Stimulated activated CD4-positive, alpha-beta T cell treated with anti-CD3 and anti-CD28 coated beads, Interleukin-12 subunit alpha, Interleukin-12 subunit beta, amount 100 ng/mL, for 4 hours (primary cell): ENCODE results near the gene AK8.
A peak's percentile ranks its signal among the peaks of the same experiment; 100 is the strongest.

Experiments used
- DNase-seq: peaks from one replicate; pipeline ENCODE4 v3.0.0-alpha.2; 2020

Gene AK8

GRCh38 chr9:132824951-132825350 lies 53.1 kb downstream of the AK8 start:
- no peak for DNase-seq

DNA sequence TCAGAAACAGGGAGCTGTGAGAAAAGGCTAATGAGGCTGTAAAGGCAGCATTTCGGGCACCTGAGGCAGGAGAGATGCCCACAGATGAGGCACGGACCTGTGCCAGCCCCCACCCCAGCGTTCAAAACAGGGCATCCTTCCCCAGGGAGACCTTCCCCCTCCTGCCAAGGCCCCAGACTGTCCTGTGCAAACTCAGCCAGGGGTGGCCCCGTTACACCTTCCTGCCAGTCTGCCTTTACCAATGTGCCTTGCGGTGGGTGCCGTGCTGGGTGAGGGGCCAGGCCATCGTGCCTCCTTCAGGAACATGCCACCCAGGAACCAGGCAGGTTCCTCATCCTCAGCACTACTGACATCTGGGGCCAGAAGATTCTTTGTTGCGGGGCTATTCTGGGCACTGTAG lies 53.9 kb downstream of the AK8 start:
- no peak for DNase-seq

DNA sequence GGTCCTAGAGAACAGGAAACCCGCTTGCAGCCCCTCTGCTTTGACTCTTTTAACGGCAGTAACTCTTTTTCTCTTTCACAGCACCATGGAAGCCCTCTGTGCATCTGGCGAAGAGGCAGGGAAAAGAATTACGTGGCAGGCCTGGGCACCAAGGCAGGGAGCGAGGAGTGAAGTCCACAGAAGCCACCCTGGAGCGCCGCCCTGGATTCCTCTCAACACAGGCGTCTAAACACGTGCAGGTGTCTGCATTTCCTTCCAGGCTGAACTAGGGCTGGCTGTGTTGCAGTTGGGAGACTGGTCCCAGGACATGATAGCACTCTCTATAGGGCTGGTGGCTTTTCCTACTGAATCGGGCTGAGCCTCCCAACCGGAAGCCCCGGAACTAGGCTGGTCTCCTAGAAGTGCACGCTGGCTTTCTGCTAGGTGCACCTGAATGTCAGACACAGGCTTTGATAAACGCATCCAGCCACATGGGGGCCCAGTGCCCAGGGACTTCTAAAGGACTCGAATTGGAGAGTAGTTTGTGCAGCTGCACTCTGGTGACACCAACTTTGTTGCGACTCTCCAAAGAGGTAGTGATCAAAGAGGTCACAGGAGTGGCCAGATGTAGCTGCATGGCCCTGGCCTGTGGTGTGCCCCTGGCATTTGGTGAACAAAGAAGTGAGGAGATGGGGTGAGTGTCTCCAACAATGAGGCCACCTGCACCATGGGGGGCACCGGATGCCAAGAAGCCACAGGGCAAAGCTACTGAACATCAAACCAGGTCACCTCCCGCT lies 54.5 kb downstream of the AK8 start:
- no peak for DNase-seq

GRCh38 chr9:132820169-132820944 lies 57.7 kb downstream of the AK8 start:
- no peak for DNase-seq

- DNase-seq, result no peak
Observed at GRCh38 chr9:132818588-132818987, 59.5 kb downstream of the AK8 start.

- DNase-seq, result no peak
Observed at GRCh38 chr9:132814937-132815336, 63.1 kb downstream of the AK8 start.

DNA sequence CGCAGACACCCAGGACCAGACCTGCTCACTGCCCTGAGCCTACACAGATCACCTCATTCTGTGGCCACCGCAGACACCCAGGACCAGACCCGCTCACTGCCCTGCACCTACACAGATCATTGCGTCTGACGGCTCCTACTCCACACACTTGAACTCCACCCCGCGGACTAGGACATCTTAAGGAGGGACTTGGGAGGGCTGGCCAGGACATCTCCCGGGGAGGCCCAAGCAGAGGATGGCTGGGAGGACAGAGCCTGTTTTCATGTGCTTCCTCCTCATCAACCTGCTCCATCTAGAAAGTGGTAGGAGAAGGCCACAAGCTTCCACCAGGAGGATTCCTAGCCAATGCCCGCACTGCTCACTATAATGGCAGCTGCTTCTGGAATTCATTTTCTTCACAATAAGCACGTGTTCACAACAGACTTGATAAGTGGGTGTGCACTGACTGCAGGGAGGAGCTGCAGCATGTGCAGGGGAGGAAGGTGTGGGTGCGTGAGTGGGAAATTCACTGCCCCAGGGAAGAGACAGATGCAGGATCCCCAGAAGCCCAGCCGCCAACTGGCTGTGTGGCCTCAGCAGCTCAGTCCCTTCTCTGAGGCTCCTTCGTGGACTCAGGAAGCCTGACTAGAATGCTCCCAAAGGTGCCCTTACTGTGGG lies 64.8 kb downstream of the AK8 start:
- no peak for DNase-seq

GRCh38 chr9:132811985-132812384 lies 66.1 kb downstream of the AK8 start:
- no peak for DNase-seq

- no peak for DNase-seq
Observed at GRCh38 chr9:132810314-132810713, 67.8 kb downstream of the AK8 start.

- DNase-seq, result no peak
Observed at GRCh38 chr9:132809677-132810271, 68.3 kb downstream of the AK8 start.

- DNase-seq, result no peak
Observed at GRCh38 chr9:132808645-132809044, 69.4 kb downstream of the AK8 start.

DNA sequence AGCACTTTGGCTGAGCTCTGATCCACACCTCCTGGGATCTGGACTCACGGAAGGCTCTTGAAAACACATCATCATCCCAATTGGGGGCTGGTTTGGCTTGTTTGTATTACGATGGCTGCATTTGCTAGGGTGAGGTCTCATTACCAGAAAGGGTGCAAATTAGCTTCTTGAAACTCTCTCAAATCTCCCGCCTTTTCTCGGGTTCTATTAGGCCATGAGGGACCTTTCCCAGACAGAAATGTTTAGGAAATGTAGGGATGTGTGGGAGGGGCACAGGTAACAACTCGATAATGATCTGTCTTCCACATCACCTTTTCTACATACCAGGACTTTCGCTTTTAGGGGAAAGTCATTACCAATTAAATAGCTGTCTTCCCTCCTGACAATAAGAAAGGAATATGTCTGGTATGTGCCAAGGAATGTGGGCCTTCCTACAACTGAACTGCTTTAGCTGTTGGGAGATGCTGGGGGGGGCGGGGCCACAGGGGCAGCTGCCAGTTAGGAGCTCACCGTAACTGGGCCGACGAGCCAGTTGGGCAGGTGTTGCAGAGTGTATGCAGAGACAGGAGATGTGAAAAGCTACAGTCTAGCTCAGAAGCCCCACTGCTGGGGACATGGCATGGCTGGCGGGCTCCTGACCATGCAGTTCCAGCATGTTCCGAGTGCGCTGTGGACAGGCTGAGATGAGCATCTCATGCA lies 71.2 kb downstream of the AK8 start:
- no peak for DNase-seq

DNA sequence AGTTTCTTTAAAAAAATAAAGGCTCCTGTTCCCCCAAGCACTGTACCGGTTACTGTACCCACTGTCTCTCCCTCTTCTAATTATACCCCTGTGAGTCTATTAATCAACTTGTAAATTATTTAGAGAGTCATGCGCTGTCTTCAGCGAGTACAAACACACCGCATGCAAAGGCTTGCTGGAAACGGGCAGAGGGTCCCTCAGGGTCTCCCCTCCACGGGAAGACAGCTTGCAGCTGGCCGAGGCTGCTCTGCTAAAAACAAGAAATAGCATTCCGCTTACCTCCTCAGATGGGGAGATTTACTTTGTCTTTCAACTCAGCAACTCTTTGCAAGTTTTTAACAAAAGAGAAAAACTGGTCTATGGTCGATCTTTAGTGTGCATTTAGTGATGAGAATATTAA lies 71.8 kb downstream of the AK8 start:
- DNase-seq, result no peak

GRCh38 chr9:132804576-132805295 lies 73.3 kb downstream of the AK8 start:
- DNase-seq, result no peak

GRCh38 chr9:132802121-132802795 lies 75.8 kb downstream of the AK8 start:
- no peak for DNase-seq

DNA sequence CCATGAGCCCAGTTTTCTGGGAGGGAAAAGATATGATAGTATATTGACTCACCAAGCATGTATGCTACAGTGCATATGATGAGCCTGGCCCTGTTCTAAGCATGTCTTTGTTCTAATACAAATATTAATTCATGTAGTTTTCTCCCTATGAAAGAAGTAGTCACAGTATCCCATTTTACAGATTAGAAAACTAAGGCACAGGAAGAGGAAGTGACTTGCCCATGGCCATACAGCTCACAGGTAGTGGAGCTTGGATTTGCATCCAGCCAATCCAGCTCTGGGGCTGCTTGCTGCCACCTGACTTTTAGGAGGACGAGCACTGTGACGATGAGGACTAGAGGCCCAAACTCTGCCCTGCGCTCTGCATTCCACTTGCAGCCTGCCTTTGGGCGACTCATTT lies 76.4 kb downstream of the AK8 start:
- DNase-seq, result no peak

DNA sequence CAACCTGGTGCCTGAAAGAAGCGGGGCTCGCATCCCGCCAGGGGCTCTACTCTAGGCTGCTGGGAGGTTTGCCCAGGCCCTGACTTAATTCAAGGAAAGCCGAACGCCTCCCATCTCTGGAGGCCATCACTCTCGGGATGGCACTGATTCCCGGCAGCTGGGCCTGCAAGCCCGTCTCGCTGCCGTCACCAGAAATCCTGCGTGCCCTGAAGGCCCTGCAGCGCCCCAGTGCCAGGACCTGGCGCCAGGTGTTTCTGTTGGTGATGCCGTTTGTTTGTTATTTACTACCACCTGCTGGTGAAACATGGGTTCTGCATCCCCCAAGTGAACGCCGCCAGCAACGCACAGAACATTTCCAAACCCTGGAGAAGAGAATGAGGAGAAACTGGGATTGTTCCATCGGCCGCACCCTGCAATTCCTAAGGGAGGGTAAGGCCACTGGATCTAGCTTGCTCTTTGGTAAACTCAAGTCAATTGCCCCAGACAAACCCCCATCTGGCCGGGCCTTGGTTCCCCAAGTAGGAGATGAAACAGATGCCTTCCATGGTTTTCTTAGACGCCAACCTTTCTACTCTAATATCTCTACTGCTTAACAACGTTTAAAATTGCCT lies 77.9 kb downstream of the AK8 start:
- DNase-seq, result peak; percentile 50

- no peak for DNase-seq
Observed at GRCh38 chr9:132798817-132799790, 79.0 kb downstream of the AK8 start.

DNA sequence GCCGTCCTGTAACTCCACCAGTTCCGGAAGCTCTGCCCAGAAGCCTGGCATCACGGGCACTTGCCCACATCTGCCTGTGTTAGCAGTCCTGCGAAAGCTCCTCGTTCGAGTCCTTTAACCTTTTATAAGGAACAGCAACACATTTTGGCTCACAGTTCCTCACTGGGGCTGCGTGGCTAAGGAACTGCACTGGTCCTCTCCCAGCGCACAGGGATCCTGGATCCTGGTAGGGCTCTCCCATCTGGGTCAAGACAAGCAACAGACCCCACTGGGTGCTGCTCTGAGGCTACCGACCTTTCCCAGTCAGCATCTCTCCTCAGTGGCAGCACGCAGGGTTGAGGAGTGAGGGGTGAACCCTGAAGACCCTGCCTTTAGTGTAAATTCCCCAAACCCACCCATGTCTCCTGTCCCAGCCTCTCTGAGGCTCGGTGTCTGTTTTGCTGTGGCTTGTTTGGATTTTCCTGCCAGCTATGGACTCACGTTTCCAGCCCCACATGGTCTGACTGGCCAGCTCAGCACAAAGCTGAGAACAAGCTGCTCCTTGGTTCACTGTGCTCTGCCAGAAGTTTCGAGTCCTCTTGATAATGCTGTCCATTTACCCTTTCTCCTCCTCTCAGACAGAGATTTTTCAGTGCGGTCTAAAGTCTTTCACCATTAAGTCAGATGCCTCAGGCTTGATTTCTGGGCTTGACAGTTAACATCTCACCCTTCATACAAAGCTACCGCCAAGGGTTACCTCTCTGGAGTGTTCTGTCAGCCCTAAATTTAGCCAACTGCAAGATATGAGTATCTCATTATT lies 80.0 kb downstream of the AK8 start:
- DNase-seq, result no peak
